Ramos (cell line): Measurements from ENCODE around the gene CCR5.

Experiments used
- in situ Hi-C: fragments of 300-500 bp; cut with MboI; formaldehyde crosslinking; loops from one replicate; pipeline ENCODE4 v1.14.3; 2022; ENCODE audit warnings: low sequenced_read_pairs; ENCODE audit not compliant: unreplicated experiment

CCR5 gene

GRCh38 chr3:46356909-46357308 is 13.8 kb upstream of the CCR5 start:
- in situ Hi-C loops, result no loop called here

GRCh38 chr3:46358466-46358865 is 12.3 kb upstream of the CCR5 start:
- in situ Hi-C loops, result no loop called here

- in situ Hi-C loops, result no loop called here
These were observed 10.8 kb upstream of the CCR5 start for GRCh38 chr3:46359733-46360493.

GRCh38 chr3:46360907-46361306 is 9.8 kb upstream of the CCR5 start:
- in situ Hi-C loops, result no loop called here

- in situ Hi-C loops, result no loop called here
These were observed 9.1 kb upstream of the CCR5 start for GRCh38 chr3:46361408-46362283.

GRCh38 chr3:46365041-46365440 is 5.7 kb upstream of the CCR5 start:
- in situ Hi-C loops, result no loop called here

- in situ Hi-C loops, result no loop called here
These were observed 4.8 kb upstream of the CCR5 start for GRCh38 chr3:46365737-46366524.

- in situ Hi-C loops, result no loop called here
These were observed 2.9 kb upstream of the CCR5 start for GRCh38 chr3:46367811-46368210.

- in situ Hi-C loops, result no loop called here
These were observed 2.2 kb upstream of the CCR5 start for GRCh38 chr3:46368569-46368968.

GRCh38 chr3:46369151-46369550 is 1.6 kb upstream of the CCR5 start:
- in situ Hi-C loops, result no loop called here

- in situ Hi-C loops, result loop anchor here (10.0 kb wide), 1 partner anchor 425 kb away; the partner anchor contains the start of gene CXCR6
These were observed 1.0 kb upstream of the CCR5 start for GRCh38 chr3:46369675-46370132.

GRCh38 chr3:46371519-46372340 is 984 bp downstream of the CCR5 start:
- in situ Hi-C loops, result loop anchor here (10.0 kb wide), 1 partner anchor 427 kb away; the partner anchor contains the start of gene CXCR6

- in situ Hi-C loops, result loop anchor here (10.0 kb wide), 1 partner anchor 428 kb away; the partner anchor contains the start of gene CXCR6
These were observed 2.0 kb downstream of the CCR5 start for GRCh38 chr3:46372492-46373359.

- in situ Hi-C loops, result loop anchor here (10.0 kb wide), 1 partner anchor 430 kb away; the partner anchor contains the start of gene CXCR6
These were observed 4.0 kb downstream of the CCR5 start for GRCh38 chr3:46374755-46375154.

- in situ Hi-C loops, result loop anchor here (10.0 kb wide), 1 partner anchor 430 kb away; the partner anchor contains the start of gene CXCR6
These were observed 4.5 kb downstream of the CCR5 start for GRCh38 chr3:46375218-46375617.

GRCh38 chr3:46375814-46376213 is 5.1 kb downstream of the CCR5 start:
- in situ Hi-C loops, result loop anchor here (10.0 kb wide), 1 partner anchor 431 kb away; the partner anchor contains the start of gene CXCR6

- in situ Hi-C loops, result loop anchor here (10.0 kb wide), 1 partner anchor 434 kb away; the partner anchor contains the start of gene CXCR6
These were observed 7.7 kb downstream of the CCR5 start for GRCh38 chr3:46378426-46378942.
